Osteocyte (in vitro differentiated cells): Measurements from ENCODE around the gene PTX4. TPM values are rescaled to one million over a fixed set of nuclear protein-coding genes. Genes with fewer than 3 reads are reported as not detected.

Source experiments
- DNase-seq: peaks from one replicate; pipeline ENCODE4 v3.0.0; 2021; ENCODE audit warnings: mixed read lengths; ENCODE audit not compliant: unreplicated experiment; ENCODE audit errors: extremely low spot score
- H3K27ac Mint-ChIP-seq: one replicate; pipeline ENCODE4 v1.8.0; 2021; ENCODE audit warnings: mild to moderate bottlenecking, mixed read lengths; ENCODE audit not compliant: unreplicated experiment
- H3K27me3 Mint-ChIP-seq: one replicate; pipeline ENCODE4 v1.8.0; 2021; ENCODE audit warnings: mixed read lengths; ENCODE audit not compliant: unreplicated experiment
- H3K36me3 Mint-ChIP-seq: one replicate; pipeline ENCODE4 v1.8.0; 2021; ENCODE audit warnings: mixed read lengths; ENCODE audit not compliant: unreplicated experiment
- H3K4me1 Mint-ChIP-seq: one replicate; pipeline ENCODE4 v1.8.0; 2021; ENCODE audit warnings: mixed read lengths; ENCODE audit not compliant: unreplicated experiment
- H3K4me3 Mint-ChIP-seq: one replicate; pipeline ENCODE4 v1.8.0; 2021; ENCODE audit warnings: mild to moderate bottlenecking, moderate library complexity, mixed read lengths; ENCODE audit not compliant: unreplicated experiment
- H3K9me3 Mint-ChIP-seq: one replicate; pipeline ENCODE4 v1.8.0; 2021; ENCODE audit warnings: mixed read lengths; ENCODE audit not compliant: unreplicated experiment
- total RNA-seq: library from RNA; stranded (reverse); gene quantifications from 2 replicates; pipeline ENCODE4 v1.2.1, GENCODE V29; 2021
- TF ChIP-seq, protein P1 (sequence below): fragments of 200-600 bp; sonication (generic); IDR thresholded peaks from 2 replicates; pipeline ENCODE4 v1.5.0; 2021; ENCODE audit warnings: antibody characterized with exemption, mild to moderate bottlenecking, moderate library complexity

PTX4 gene
- total RNA-seq, 1 donor from 2014 or later, result not detected

DNA sequence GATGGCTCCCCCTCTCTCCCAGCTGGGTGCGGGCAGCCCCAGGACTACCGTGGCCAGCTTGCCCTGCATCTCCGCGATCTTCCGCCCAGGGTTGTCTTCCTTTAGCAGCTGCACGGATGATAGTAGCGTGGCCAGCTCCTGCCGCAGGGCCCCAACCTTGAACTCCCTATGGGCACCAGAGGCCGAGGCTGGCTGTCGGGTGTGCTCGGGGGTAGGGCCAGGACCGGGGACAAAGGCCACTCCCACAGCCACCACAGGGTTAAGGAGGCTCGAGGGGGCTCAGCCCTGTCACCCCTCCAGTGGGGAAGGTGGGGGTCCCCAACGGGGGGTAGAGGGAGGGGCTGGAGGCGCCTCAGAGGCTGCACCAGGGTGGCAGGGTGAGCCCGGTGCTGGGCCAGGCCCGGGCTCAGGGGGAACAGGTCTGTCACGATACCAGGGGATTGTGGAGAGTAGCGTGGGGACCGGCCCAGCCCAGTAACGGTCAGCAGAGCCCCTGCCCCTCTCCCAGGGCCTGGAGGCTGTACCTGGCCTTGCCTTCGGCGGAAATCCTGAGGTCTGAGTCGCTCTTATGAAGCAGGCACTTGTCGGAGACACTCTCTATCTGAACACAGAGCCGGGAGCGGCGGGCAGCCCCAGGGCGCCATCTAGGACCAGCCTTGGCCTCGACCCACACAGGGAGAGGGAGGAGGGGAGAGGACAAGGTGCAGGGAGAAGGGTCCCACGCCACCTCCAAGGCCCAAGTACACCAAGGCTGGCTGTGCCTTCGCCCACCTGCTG, 52.6 kb downstream of the PTX4 start:
- H3K27ac Mint-ChIP-seq, result no peak overlapping the region
- TF ChIP-seq, protein P1, sequence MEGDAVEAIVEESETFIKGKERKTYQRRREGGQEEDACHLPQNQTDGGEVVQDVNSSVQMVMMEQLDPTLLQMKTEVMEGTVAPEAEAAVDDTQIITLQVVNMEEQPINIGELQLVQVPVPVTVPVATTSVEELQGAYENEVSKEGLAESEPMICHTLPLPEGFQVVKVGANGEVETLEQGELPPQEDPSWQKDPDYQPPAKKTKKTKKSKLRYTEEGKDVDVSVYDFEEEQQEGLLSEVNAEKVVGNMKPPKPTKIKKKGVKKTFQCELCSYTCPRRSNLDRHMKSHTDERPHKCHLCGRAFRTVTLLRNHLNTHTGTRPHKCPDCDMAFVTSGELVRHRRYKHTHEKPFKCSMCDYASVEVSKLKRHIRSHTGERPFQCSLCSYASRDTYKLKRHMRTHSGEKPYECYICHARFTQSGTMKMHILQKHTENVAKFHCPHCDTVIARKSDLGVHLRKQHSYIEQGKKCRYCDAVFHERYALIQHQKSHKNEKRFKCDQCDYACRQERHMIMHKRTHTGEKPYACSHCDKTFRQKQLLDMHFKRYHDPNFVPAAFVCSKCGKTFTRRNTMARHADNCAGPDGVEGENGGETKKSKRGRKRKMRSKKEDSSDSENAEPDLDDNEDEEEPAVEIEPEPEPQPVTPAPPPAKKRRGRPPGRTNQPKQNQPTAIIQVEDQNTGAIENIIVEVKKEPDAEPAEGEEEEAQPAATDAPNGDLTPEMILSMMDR, result no peak
- H3K9me3 Mint-ChIP-seq, result no peaks in the 10 kb centered on the region
- no peak overlapping the region for H3K4me3 Mint-ChIP-seq
- DNase-seq, result no peak
- H3K4me1 Mint-ChIP-seq, result no peaks in the 10 kb centered on the region
- H3K36me3 Mint-ChIP-seq, result no peaks in the 10 kb centered on the region
- no peaks in the 10 kb centered on the region for H3K27me3 Mint-ChIP-seq

Other genes with a start within 250 kb of the PTX4 start
- not detected in 2 replicates for gene TPSAB1, start 248.2 kb downstream of the PTX4 start, total RNA-seq
- not detected in 2 replicates for gene TPSD1, start 232.9 kb downstream of the PTX4 start, total RNA-seq
- gene UBE2I, start 179.3 kb downstream of the PTX4 start, total RNA-seq, result 118 and 131 TPM in 2 replicates
- gene BAIAP3, start 155.3 kb downstream of the PTX4 start, total RNA-seq, result 0.42 and 0.48 TPM in 2 replicates
- gene TSR3, start 137.1 kb downstream of the PTX4 start, total RNA-seq, result 58.0 and 59.2 TPM in 2 replicates
- 92.4 and 94.3 TPM in 2 replicates for gene GNPTG, start 137.0 kb downstream of the PTX4 start, total RNA-seq
- gene UNKL, start 74.2 kb downstream of the PTX4 start, total RNA-seq, result 28.4 and 34.4 TPM in 2 replicates
- 9.7 and 10.1 TPM in 2 replicates for gene UQCC4, start 68.2 kb downstream of the PTX4 start, total RNA-seq
- not detected in 2 replicates for gene PERCC1, start 57.9 kb downstream of the PTX4 start, total RNA-seq
- 1.0 and 2.5 TPM in 2 replicates for gene CCDC154, start 44.4 kb downstream of the PTX4 start, total RNA-seq
- 177 and 179 TPM in 2 replicates for gene CLCN7, start 13.9 kb downstream of the PTX4 start, total RNA-seq
- 35.7 and 37.8 TPM in 2 replicates for gene TELO2, start 4.4 kb upstream of the PTX4 start, total RNA-seq
- 13.5 and 14.5 TPM in 2 replicates for gene TMEM204, start 44.7 kb upstream of the PTX4 start, total RNA-seq
- gene IFT140, start 123.1 kb upstream of the PTX4 start, total RNA-seq, result 36.4 and 38.2 TPM in 2 replicates
- gene CRAMP1, start 123.4 kb upstream of the PTX4 start, total RNA-seq, result 29.4 and 30.1 TPM in 2 replicates
- gene JPT2, start 189.3 kb upstream of the PTX4 start, total RNA-seq, result 53.6 and 55.1 TPM in 2 replicates
- gene MAPK8IP3, start 217.3 kb upstream of the PTX4 start, total RNA-seq, result 89.7 and 105 TPM in 2 replicates